Hematopoietic multipotent progenitor cell (in vitro differentiated cells): ENCODE results near the gene RALGAPB. TPM values are rescaled to one million over a fixed set of nuclear protein-coding genes. Genes with fewer than 3 reads are reported as not detected.
A peak's percentile ranks its signal among the peaks of the same experiment; 100 is the strongest.

Experiments used
- DNase-seq, 3 donors: peaks; one replicate each; pipeline ENCODE4 v3.0.0-alpha.2; 2011 to 2015; ENCODE audit warnings: low read depth in 2 of 3, low spot score in 2 of 3
- total RNA-seq: library from RNA; depleted of rRNA; stranded (reverse); fragments of >200 nt; gene quantifications from one replicate; pipeline ENCODE4 v1.2.3, GENCODE V29; 2012

RALGAPB gene
- total RNA-seq, 1 donor = 23.7 TPM

DNA sequence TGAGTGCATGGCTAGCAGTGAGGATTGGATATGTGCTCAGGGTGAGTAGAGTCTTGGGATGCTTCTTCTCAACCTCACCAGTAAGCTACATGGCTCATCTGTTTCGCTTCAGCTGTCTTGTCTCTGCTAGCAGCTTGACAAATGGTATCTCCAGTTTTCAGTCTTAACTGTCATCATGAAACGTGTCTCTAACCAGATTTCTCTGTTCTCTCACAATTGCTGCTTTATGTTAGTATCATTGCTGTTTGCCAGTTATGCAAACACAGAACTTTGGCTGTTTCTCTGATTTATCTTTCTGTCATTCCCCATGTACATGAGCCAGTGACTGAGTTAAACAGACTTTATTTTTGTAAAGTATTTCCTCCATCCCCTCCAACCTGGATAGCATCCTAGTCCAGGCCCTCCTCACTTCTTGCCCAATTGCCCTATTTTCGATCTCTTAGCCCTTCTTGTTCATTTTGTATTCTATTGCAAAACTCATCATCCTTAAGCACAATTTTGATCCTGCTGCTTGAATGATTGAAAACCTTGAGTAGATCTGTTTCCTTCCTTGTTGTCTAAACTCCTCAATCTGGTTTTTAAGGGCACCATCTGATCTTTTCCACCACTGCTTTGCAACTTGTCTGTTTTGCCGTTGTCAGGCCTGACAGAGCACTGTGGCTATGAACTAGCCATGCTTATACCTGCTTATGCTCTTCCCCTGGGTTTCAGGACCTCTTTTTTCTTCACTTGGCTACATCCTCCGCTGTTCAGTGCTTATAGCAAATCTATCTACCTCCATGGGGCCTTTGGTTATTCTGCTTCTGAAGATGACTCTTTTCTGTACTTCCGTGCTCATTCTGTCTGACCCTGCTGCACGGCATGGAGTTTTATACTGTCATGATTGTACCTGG is 70.6 kb downstream of the RALGAPB start:
- DNase-seq = no peak

DNA sequence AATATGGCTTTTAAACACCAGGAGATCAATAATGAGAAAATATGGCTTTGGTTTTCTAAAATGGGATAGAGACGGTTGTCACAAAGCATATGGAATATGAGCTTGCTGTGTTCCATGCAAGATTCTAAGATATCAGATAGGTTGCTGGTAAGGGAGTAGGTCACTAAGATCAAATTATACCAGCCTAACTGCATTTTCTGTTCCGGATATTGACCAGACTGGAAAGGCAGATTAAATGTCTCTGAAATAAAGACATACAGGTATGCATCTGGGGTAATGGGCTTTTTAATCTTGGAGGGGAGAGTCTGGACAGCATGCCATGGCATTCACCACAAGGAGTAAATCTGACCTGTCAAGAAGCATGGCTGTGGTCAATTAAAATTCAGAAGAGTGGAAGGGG is 73.1 kb downstream of the RALGAPB start:
- DNase-seq = no peak

DNA sequence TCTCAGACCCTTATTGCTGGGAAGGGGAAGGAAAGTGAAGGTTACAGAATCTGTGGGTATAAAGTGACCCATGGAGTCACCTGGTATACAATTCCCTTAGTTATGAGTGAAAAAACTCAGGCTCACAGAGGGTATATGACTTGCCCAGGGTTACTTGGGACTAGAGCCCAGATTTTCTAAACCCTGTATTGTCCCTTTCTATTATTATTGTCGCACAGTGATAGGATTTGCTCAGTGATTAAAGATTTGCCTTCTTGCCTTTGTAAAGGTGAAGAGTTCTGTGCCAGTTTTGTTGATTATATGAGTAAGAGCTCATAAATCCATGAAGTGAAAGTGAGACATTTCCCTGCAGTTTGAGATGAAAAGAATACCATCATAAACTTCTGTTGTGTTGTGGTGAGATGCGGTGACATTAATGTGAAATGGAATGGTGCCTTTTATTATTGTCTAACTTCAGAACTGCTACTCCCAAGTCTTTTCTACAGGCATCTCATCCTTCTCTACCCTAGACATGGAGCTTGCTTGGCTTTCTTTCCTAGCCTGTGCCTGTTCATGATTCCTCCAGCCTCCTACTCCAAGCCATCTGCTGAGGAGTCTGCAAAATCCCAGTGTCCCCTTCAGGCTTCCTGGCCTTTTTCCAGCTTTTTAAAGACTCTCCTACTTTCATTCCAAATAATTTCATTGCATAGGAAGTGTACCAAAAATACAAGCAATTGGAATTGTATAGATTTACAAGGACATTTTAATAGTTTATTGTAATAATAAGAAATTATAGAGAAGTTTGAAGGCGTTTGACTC is 74.8 kb downstream of the RALGAPB start:
- no peak for DNase-seq

DNA sequence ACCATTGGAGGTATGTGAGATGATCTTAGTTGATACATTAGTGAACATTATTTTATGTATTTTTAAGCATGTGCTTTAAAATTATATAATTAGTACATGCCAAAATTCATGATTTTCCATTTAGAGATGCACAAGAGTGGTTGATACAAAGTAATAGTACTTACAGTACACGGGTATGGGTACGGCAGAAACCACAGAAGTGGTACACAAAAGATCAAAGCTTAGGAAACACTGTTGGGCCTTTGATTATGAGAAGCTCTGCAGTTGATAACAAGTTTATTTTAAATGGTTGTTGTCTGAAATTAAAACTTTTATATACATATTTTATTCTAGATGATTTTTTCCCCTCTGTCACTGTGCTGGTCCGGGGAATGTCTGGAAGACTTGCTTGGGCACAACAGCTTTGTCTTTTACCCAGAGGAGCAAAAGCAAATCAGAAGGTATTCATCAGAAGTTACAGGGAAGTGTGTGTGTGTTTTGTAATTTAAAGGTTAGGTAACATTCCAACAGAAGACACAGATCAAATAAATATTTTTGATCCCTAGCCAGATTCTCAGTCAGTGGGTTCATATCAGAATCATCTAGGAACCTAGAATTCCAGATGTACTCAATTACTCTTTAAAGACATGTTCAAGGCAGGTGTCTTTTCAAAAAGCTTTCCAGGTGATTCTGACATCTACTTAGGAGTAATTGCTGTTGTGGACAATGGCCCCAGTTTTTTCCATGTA is 75.9 kb downstream of the RALGAPB start:
- no peak for DNase-seq

DNA sequence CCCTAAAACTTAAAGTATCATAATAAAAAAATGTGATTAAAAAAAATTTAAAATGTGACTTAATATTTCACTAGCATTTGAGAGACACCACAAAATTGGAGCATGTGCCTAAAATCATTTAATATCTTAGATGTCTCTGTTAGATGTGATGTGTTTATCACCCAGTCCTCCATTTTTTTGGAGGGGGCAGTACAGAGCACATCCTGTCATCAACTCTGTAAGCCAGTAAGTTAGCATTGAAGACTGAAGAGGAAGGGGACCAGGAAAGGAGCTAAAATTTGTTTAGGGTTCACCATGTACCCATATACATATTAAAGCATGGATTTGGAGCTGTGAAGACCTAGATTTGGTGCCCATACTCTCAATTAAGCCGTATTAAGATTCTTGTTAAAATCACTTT is 77.6 kb downstream of the RALGAPB start:
- peak in 1 of 3 donors; percentile 13 for DNase-seq

DNA sequence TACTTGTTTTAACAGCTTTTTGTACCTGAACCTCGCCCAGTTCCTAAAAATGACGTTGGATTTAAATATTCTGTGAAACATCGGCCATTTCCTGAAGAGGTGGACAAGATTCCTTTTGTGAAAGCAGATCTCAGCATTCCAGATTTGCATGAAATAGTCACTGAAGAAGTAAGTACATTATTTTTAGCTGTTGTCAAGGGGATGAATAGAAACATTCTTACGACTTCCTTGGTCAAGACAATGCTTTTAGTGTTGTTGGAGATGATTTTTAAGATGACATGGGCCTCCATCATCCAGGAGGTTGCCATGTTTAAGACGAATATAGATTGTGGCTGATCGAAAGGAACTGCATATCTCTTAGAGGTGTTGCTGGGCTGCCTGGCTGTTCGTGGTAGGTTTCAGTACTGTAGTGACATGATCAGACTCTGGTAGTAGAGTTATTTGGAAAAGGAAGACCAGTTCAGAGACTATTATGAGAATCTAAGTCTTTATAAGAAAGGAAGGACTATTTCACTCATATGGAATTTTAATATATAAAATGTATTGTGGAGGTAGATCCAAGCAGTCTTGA is 78.5 kb downstream of the RALGAPB start:
- no peak for DNase-seq

DNA sequence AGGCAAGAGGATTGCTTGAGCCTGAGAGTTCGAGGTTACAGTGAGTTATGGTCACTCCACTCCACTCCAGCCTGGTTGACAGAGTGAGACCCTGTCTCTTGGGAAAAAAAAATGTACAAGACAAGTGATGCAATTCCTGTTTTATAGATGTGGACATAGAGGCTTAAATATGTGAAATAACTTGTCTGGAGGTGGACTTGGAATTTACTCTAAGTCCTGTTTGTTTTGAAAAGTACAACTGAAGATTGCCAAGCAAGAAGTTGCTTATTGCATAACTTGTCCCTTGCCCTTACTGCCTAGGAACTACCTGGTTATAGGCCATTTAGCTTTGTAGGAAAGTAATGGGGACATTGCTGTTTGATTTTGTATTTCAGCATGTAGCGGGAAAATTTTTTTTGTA is 82.3 kb downstream of the RALGAPB start:
- no peak for DNase-seq

DNA sequence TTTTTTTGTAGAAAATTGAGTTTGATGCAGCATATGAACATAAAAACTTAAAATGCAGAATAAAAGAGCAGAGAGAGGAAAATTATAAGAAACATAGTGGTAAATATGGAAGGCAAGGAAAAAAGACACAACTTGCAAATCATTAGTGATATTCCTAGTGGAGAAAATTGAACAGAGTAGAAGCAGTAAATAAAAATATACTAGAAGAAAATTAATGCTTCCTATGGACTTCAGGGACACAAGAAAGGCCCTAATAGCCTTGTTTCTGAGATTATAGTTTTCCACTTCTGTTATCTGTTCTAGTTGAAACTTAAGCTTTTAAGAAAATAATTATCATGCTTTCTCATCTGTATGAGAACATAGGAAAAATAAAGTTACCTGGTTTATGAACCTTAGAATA is 82.8 kb downstream of the RALGAPB start:
- no peak for DNase-seq

DNA sequence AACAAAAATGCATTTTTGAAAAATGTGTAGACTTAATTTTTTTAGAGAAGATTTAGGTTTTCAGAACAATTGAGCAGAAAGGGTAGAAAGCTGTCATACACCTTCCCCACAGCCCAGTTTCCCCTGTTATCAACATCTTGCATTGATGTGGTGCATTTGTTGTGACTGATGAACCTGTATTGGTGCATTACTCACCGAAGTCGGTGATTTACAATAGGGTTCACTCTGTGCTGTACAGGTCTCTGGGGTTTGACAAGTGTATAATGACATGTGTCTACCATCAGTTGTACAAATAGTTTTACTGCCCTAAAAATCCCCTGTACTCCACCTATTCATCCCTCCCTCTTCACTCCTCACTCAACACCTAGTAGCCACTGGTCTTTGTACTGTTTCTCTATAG is 84.5 kb downstream of the RALGAPB start:
- no peak for DNase-seq

DNA sequence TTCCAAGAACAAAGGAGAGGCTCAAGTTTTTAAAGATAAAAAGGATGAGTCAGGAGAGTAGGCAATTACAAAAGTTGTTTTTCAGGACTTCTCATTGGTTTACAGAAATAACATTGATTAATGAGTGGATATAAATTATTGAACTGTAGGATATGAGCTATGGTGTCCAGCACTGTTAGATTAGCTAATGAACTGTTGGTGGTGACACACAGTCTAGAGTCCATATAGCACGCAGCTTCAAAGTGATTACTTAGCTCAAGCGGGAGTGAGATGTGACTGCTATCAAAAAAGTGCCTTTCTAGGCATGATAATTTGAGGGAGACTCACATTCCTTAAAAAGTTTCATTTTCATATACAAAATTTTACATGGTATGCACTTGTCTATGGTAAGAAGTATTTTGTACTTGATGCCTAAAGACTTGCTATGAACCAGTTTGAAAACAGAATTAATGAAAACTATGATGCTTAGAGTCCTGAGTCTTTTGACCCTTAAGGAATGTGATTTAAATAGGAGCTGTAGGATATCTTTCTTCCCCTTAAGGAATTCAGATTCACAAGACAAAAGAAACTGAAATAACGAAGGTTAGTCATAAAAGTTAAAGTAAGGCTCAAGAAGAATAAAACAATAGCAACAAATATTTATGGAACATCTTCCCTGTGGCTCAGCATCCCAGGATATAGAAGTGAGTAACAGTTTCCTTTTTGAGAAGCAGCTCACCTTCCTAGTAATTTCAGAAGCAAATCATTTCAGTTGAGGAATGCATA is 86.1 kb downstream of the RALGAPB start:
- no peak for DNase-seq

DNA sequence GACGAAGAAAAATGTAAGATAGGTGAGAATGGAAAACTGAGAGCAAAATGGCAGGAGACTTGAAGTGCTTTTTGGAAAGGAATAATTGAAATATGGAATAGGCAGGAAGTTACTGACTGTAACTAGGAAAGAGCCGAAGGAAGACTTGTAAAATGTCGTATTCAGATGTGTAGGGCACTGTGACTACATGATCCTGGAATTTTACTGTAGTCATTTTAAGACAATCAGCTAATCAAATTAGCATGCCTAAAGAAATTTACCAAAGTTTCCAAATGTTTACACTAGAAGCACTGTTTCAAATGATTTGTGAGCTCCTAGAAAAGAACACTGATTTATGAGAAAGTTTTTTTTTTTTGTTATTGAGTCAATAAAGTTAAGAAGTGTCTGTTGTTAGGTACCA is 87.1 kb downstream of the RALGAPB start:
- DNase-seq = no peak

DNA sequence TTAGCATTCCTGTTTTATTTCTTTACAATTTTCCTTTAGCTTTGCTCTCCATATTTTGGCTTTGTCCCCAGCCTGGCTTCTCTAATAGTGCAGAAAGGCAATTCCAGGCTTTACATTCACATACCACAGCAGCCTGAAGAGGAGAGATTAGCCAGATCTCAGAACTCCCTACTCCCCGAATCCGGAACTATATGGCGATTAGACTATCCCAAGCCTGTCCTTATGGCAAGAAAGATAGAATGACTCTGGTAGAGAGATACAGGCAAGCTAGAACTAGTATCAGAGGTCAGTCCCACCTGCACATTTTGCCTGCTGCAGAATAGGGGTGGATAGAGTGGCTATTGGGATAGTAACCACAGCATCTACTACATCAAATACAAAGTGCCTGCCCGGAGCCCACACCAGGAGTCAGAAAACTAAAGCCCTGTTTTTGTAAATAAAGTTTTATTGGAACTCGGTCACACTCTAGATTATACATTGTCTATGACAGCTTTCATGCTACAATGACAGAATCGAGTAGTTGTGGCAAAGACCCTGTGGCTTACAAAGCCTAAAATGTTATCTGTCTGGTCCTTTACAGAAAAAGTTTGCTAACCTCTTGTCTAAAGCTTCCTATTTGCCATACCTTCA is 91.3 kb downstream of the RALGAPB start:
- no peak for DNase-seq

DNA sequence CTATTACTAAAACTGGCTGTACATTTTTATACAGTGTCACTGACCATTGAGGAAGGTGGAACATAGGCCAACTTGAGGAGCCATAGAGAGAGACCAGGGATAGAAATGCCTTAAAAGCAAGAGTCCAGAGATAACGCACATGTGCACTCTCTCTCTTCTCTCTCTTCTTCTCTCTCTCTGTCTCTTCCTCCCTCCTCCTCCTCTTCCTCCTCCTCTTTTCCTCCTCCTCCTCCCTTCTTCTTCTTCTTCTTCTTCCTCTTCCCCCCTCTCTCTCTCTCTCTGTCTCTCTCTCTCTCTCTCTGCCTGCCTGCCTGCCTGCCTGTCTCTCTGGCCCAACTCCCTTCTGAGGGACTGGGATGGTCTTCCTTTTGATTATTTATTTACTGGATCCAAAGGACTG is 92.0 kb downstream of the RALGAPB start:
- no peak for DNase-seq

DNA sequence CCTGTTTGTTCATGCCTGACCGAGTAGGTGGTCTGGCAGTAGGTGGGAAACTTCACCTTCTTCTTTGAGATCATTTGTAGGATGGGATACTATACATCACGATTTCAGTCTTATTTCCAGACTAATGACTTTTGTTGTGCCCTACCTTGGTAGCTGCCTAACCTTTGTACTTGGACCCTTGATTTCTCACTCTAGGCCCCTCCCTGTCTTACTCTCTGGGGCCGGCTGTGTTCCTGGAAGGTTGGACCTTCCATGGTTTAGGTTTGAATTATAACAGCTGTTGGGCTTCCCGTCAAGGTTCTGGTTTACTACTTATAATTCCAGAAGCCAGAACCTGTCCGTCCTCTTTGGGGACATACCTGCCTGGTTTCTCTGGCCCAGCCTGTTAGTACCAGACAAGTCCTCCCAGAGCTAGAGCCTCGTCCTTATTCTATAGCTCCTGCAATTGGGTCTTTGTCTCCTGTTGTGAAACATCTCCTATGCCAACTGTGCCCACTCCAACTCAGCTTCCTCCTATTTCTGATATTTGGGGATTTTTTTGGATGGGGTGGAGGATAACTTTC is 93.5 kb downstream of the RALGAPB start:
- no peak for DNase-seq

DNA sequence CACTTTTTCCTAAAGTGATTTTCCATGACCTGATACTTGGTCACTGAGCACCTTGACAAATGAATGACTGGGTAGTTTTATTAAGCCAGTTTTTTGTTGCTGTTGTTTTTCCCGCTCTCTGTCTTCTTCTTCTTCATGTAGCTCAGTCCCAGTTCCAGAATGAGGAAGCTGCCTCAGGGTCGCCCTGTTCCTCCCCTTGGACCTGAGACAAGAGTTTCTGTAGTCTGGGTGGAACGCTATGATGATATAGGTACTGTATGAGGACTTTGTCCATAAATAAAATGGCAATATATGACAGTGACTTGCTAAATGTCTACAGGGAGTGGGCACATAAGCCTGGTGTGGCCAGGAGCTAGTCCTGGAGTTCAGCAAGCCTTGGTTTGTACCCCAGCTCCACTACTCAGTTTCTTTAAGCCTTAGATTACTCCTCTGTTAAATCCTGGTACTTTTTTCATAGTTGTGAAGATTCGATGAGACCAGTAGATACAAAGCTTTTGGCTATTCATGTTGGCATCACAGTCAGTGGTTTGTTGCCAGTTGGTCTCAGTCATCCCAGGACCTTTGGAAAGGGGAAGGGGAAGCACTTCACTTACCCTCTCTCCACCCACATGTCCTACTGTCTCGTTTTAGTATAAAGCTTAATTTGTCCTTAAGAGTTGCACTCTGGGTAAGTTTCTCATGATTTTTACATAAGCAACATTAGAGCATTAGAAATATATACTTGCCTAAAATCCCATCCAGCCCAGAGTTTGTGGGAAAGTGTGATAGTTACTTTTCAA is 97.3 kb downstream of the RALGAPB start:
- no peak for DNase-seq

DNA sequence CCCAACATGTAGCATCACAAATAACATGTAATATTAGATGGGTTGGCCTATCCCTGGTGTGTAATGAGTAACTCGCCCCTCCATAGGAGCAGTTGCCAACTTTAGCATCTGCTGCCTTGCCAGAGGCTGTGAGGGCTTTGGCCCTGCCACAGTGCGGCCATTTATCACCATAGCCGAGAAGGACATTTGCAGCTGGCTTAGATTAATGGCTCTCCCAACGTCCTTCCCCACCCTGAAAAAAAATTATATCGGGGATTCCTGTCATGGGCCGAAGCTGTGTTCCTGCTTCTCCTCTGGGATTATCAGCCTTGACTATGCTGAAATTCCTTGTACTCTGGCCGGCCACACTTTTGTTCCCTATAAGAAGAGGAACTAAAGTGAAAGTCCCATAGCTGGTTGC is 100.8 kb downstream of the RALGAPB start:
- DNase-seq = no peak

DNA sequence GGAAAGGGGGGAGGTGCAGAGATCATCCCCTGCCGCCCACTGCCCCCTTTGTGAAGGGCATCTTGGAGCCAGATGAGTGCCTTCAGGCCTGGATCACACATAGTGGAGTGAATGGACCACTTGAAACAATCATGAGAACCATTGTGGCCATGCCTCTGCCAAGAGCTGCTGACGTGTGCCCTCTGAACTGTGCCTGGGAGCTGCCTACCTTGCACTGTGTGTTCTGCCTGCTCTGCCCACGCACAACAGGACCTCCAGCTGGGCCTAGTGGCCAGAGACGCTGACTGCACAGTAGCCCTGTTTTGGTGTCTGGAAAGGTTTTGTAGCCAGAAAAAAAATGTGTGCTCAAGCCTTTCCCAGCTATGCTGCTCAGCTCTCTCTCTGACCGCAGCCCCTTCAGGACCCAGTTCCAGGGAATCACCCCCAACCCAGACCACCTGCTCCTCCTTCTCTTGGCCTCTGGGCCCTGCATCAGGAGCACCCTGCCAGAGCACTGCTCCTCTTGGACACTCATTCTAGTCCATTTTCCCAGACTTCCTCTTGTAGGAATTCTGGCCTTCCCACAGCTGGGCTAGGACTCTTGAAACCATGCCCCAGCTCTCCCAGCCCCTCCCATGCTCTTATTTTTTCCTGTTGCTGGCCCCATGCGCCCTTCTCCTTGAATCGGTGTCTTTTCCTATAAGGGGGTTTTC is 106.7 kb downstream of the RALGAPB start:
- no peak for DNase-seq

DNA sequence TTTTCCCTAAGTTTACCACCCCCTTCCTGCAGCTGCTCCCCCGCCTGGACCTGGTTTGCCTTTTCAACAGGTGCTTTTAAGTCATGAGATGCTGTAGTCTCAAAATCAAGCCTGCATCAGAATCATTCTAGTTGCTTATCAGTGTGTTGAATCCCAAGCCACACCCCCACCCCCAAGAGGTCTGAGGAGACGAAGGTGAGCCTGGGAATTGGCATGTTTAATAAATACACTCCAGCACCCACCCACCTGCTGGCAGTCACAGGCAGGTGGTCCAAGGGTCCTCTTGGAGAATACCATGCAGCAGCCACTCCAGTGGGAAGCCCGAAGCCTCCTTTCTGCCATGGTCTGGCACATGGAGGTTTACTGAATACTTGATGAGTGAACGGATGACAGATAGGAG is 107.3 kb downstream of the RALGAPB start:
- no peak for DNase-seq
